PC-3 (cell line): Measurements from ENCODE around the gene EDIL3. TPM values are rescaled to one million over a fixed set of nuclear protein-coding genes. Genes with fewer than 3 reads are reported as not detected.
A peak's percentile ranks its signal among the peaks of the same experiment; 100 is the strongest.

ENCODE experiments used
- ATAC-seq: fragments of 200-7000 bp; cut with Tn5 transposase; 2 replicates; pipeline ENCODE4 v1.9.1; 2020; ENCODE audit warnings: mild to moderate bottlenecking, moderate library complexity
- BruUV-seq: library from RNA; stranded (reverse); fragments of 400-500 nt; replicated peaks from 2 replicates; lab custom pipeline; 2021; lab: Mats Ljungman, UMichigan
- CTCF ChIA-PET: fragments of 300-600 bp; sonication (Branson Sonifier 250); formaldehyde crosslinking; loops from one replicate; lab custom pipeline; 2022; ENCODE audit warnings: antibody characterized with exemption; lab: Charles Lee
- POLR2A ChIA-PET: fragments of 300-600 bp; sonication (Branson Sonifier 250); formaldehyde crosslinking; loops from one replicate; lab custom pipeline; 2022; ENCODE audit warnings: antibody characterized with exemption; ENCODE audit not compliant: unreplicated experiment; lab: Charles Lee
- DNase-seq: peaks from one replicate; pipeline ENCODE4 v3.0.0-alpha.2; 2015
- H2AFZ ChIP-seq: fragments of 300-600 bp; sonication (generic); 2 replicates; pipeline ENCODE4 v1.6.0; 2016; ENCODE audit warnings: antibody characterized with exemption, low read length
- H3F3A ChIP-seq: fragments of 300-600 bp; sonication (generic); one replicate; pipeline ENCODE4 v1.6.0; 2017; ENCODE audit warnings: antibody characterized with exemption, low read length, control low read depth, mild to moderate bottlenecking; ENCODE audit not compliant: unreplicated experiment
- H3K27ac ChIP-seq: fragments of 300-600 bp; sonication (generic); 2 replicates; pipeline ENCODE4 v1.5.1; 2016; ENCODE audit warnings: mild to moderate bottlenecking, low read length
- H3K27me3 ChIP-seq: fragments of 300-600 bp; sonication (generic); 2 replicates; pipeline ENCODE4 v1.6.1; 2016; ENCODE audit warnings: low read length, mixed read lengths
- H3K36me3 ChIP-seq: fragments of 300-600 bp; sonication (generic); 2 replicates; pipeline ENCODE4 v1.6.1; 2016; ENCODE audit warnings: low read depth, mixed run types, low read length, mixed read lengths
- H3K4me1 ChIP-seq: fragments of 300-600 bp; sonication (generic); 2 replicates; pipeline ENCODE4 v1.5.1; 2016; ENCODE audit warnings: low read length; ENCODE audit not compliant: insufficient read depth
- H3K4me2 ChIP-seq: fragments of 300-600 bp; sonication (generic); 2 replicates; pipeline ENCODE4 v1.6.0; 2016; ENCODE audit warnings: low read length
- H3K4me3 ChIP-seq: fragments of 300-600 bp; sonication (generic); 2 replicates; pipeline ENCODE4 v1.5.1; 2016; ENCODE audit warnings: mild to moderate bottlenecking, low read length, mixed read lengths
- H3K79me2 ChIP-seq: fragments of 300-600 bp; sonication (generic); 2 replicates; pipeline ENCODE4 v1.6.1; 2017; ENCODE audit warnings: low read length, mixed read lengths
- H3K9ac ChIP-seq: fragments of 300-600 bp; sonication (generic); 2 replicates; pipeline ENCODE4 v1.6.0; 2016; ENCODE audit warnings: mild to moderate bottlenecking, low read length
- H3K9me2 ChIP-seq: fragments of 300-600 bp; sonication (generic); replicated peaks from 2 replicates; pipeline ENCODE4 v1.6.1; 2016; ENCODE audit warnings: mixed run types, low read length, mixed read lengths
- H3K9me3 ChIP-seq: fragments of 300-600 bp; sonication (generic); 2 replicates; pipeline ENCODE4 v1.6.1; 2016; ENCODE audit warnings: low read length, mixed read lengths
- H4K20me1 ChIP-seq: fragments of 300-600 bp; sonication (generic); 2 replicates; pipeline ENCODE4 v1.6.1; 2016; ENCODE audit warnings: low read length, mixed read lengths
- CTCF ChIP-seq: fragments of 300-600 bp; sonication (generic); conservative IDR thresholded peaks from 2 replicates; pipeline ENCODE4 v1.5.1; 2017; ENCODE audit warnings: antibody characterized with exemption, low read depth, mild to moderate bottlenecking, low read length
- EZH2 ChIP-seq: fragments of 300-600 bp; sonication (generic); IDR thresholded peaks from one replicate; pipeline ENCODE4 v1.6.1; 2017; ENCODE audit warnings: antibody characterized with exemption, mild to moderate bottlenecking, low read length; ENCODE audit not compliant: unreplicated experiment
- EZH2phosphoT487 ChIP-seq: fragments of 300-600 bp; sonication (generic); IDR thresholded peaks from 2 replicates; pipeline ENCODE4 v1.6.1; 2018; ENCODE audit warnings: mild to moderate bottlenecking, antibody characterized with exemption, low read length, borderline replicate concordance
- intact Hi-C: fragments of 100-400 bp; cut with micrococcal nuclease; formaldehyde crosslinking; loops from 2 replicates; pipeline ENCODE4 v1.9.0; 2023
- total RNA-seq: library from RNA; depleted of rRNA; stranded (reverse); fragments of >200 nt; gene quantifications from 2 replicates; pipeline ENCODE4 v1.2.3, GENCODE V29; 2014

EDIL3 gene
- total RNA-seq, 1 experiment from 2014 or later: 13.8 TPM

GRCh38 chr5:84017523-84018172 lies 367.0 kb downstream of the EDIL3 start:
- DNase-seq (peak; percentile 76), ATAC-seq (peak; percentile 76)
- TF ChIP-seq CTCF (no peak), EZH2 (no peak), EZH2phosphoT487 (no peak)
- H4K20me1 ChIP-seq: no peaks in the 10 kb centered on the region
- CTCF ChIA-PET: no interaction called here
- H3K4me1 ChIP-seq: peaks cover 42% of the 10 kb centered on the region
- no peaks in the 10 kb centered on the region for H3K79me2 ChIP-seq
- H3K27me3 ChIP-seq: no peaks in the 10 kb centered on the region
- BruUV-seq: no TSS peak
- H3K4me2 ChIP-seq: peak overlapping the region; percentile 43
- no peak overlapping the region for H3K4me3 ChIP-seq
- H3K9me2 ChIP-seq: no peaks in the 10 kb centered on the region
- H3F3A ChIP-seq: no peaks in the 10 kb centered on the region
- intact Hi-C loops: loop anchor here (1.0 to 5.0 kb wide), 9 partner anchors 15 to 363 kb away; no protein-coding TSS in a partner anchor
- H3K9me3 ChIP-seq: no peaks in the 10 kb centered on the region
- no peaks in the 10 kb centered on the region for H3K36me3 ChIP-seq
- H3K27ac ChIP-seq: peak overlapping the region; percentile 95
- H3K9ac ChIP-seq: peak overlapping the region; percentile 80
- POLR2A ChIA-PET: no interaction called here
- no peak overlapping the region; the same call in 1 of the 2 replicates for H2AFZ ChIP-seq

GRCh38 chr5:84016085-84016484 lies 368.6 kb downstream of the EDIL3 start:
- Histone ChIP-seq H4K20me1 (no peaks in the 10 kb centered on the region), H3K9me2 (no peaks in the 10 kb centered on the region), H3K9me3 (no peaks in the 10 kb centered on the region), H3K36me3 (no peaks in the 10 kb centered on the region), H2AFZ (peak overlapping the region; percentile 36; the same call in 1 of the 2 replicates), H3K4me1 (peaks cover 52% of the 10 kb centered on the region), H3K9ac (peak overlapping the region; percentile 80), H3F3A (no peaks in the 10 kb centered on the region), H3K27me3 (no peaks in the 10 kb centered on the region), H3K79me2 (no peaks in the 10 kb centered on the region), H3K4me3 (no peak overlapping the region), H3K27ac (peak overlapping the region; percentile 95), H3K4me2 (no peak overlapping the region)
- no peak for DNase-seq
- CTCF ChIA-PET: no interaction called here
- POLR2A ChIA-PET: no interaction called here
- TF ChIP-seq CTCF (no peak), EZH2 (no peak), EZH2phosphoT487 (no peak)
- no peak for ATAC-seq
- intact Hi-C loops: loop anchor here (2.0 to 5.0 kb wide), 8 partner anchors 57 to 365 kb away; no protein-coding TSS in a partner anchor
- no TSS peak for BruUV-seq

GRCh38 chr5:84014966-84015365 lies 369.7 kb downstream of the EDIL3 start:
- intact Hi-C loops: loop anchor here (5.0 kb wide), 5 partner anchors 77 to 278 kb away; no protein-coding TSS in a partner anchor
- no TSS peak for BruUV-seq
- Histone ChIP-seq H3K4me1 (peaks cover 52% of the 10 kb centered on the region), H3K9me3 (no peaks in the 10 kb centered on the region), H3K9ac (peak overlapping the region; percentile 80; the same call in 1 of the 2 replicates), H3K27me3 (no peaks in the 10 kb centered on the region), H3K9me2 (no peaks in the 10 kb centered on the region), H3K4me3 (no peak overlapping the region), H4K20me1 (no peaks in the 10 kb centered on the region), H3F3A (no peaks in the 10 kb centered on the region), H3K27ac (peak overlapping the region; percentile 20; the same call in 1 of the 2 replicates), H3K79me2 (no peaks in the 10 kb centered on the region), H2AFZ (no peak overlapping the region), H3K36me3 (no peaks in the 10 kb centered on the region), H3K4me2 (no peak overlapping the region)
- DNase-seq (no peak), ATAC-seq (no peak)
- no peak for TF ChIP-seq CTCF
- TF ChIP-seq EZH2: no peak
- TF ChIP-seq EZH2phosphoT487: no peak
- CTCF ChIA-PET: no interaction called here
- POLR2A ChIA-PET: no interaction called here
